ENCODE results near the gene CTDSPL. TPM values are rescaled to one million over a fixed set of nuclear protein-coding genes. Genes with fewer than 3 reads are reported as not detected.
A peak's percentile ranks its signal among the peaks of the same experiment; 100 is the strongest.

Gene CTDSPL
- total RNA-seq, 1 experiment from 2014 or later = 81.9 TPM

- H3K36me3 Mint-ChIP-seq (ENCODE audit: insufficient read depth, unreplicated experiment) = no peaks in the 10 kb centered on the region
- BruUV-seq (replicated peaks) = no TSS peak
- intact Hi-C loops (cut with micrococcal nuclease; ENCODE audit: unreplicated experiment) = no loop called here
- no peak for DNase-seq
- H3K27ac Mint-ChIP-seq (ENCODE audit: unreplicated experiment) = no peak overlapping the region
- H3K27me3 Mint-ChIP-seq (ENCODE audit: unreplicated experiment) = no peaks in the 10 kb centered on the region
- CTCF ChIA-PET = no interaction called here
- H3K4me3 Mint-ChIP-seq (ENCODE audit: low read depth, unreplicated experiment) = no peak overlapping the region
- TF ChIP-seq, protein P1, sequence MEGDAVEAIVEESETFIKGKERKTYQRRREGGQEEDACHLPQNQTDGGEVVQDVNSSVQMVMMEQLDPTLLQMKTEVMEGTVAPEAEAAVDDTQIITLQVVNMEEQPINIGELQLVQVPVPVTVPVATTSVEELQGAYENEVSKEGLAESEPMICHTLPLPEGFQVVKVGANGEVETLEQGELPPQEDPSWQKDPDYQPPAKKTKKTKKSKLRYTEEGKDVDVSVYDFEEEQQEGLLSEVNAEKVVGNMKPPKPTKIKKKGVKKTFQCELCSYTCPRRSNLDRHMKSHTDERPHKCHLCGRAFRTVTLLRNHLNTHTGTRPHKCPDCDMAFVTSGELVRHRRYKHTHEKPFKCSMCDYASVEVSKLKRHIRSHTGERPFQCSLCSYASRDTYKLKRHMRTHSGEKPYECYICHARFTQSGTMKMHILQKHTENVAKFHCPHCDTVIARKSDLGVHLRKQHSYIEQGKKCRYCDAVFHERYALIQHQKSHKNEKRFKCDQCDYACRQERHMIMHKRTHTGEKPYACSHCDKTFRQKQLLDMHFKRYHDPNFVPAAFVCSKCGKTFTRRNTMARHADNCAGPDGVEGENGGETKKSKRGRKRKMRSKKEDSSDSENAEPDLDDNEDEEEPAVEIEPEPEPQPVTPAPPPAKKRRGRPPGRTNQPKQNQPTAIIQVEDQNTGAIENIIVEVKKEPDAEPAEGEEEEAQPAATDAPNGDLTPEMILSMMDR (IDR thresholded peaks at IDR 0.05; ENCODE audit: unreplicated experiment) = no peak
- H3K4me1 Mint-ChIP-seq (ENCODE audit: low read depth, unreplicated experiment) = no peaks in the 10 kb centered on the region
- peaks cover 2% of the 10 kb centered on the region for H3K9me3 Mint-ChIP-seq (ENCODE audit: low read depth, unreplicated experiment)
Observed at GRCh38 chr3:37824090-37824953, 37.4 kb upstream of the CTDSPL start.

DNA sequence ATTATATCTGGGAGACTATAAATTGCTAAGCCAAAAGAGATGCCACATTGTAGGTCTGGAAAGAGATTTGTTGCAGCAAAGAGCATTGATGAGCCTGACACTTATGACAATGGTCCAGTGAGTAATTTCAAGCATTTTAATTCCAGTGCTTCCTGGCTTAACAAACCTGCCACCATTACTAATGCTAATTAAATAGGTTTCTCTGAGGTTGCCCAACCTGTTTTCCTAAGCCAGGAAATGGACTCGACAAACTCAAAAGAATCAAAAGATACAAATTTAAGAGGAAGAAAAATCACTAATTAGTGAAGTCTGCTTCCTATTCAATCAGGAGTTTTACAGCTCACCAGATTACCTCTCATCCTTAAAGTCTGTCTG is 36.7 kb upstream of the CTDSPL start:
- no peak overlapping the region for H3K4me3 Mint-ChIP-seq (ENCODE audit: low read depth, unreplicated experiment)
- CTCF ChIA-PET = interaction anchor here (0.5 kb wide), 1 partner anchor 920 kb away, joined by 3 read pairs; no protein-coding TSS in a partner anchor
- H3K27me3 Mint-ChIP-seq (ENCODE audit: unreplicated experiment) = no peaks in the 10 kb centered on the region
- intact Hi-C loops (cut with micrococcal nuclease; ENCODE audit: unreplicated experiment) = no loop called here
- H3K27ac Mint-ChIP-seq (ENCODE audit: unreplicated experiment) = no peak overlapping the region
- H3K4me1 Mint-ChIP-seq (ENCODE audit: low read depth, unreplicated experiment) = no peaks in the 10 kb centered on the region
- TF ChIP-seq, protein P1 (IDR thresholded peaks at IDR 0.05; ENCODE audit: unreplicated experiment) = no peak
- peak; percentile 7 for DNase-seq
- no peaks in the 10 kb centered on the region for H3K36me3 Mint-ChIP-seq (ENCODE audit: insufficient read depth, unreplicated experiment)
- H3K9me3 Mint-ChIP-seq (ENCODE audit: low read depth, unreplicated experiment) = peaks cover 2% of the 10 kb centered on the region
- BruUV-seq (replicated peaks) = no TSS peak

DNA sequence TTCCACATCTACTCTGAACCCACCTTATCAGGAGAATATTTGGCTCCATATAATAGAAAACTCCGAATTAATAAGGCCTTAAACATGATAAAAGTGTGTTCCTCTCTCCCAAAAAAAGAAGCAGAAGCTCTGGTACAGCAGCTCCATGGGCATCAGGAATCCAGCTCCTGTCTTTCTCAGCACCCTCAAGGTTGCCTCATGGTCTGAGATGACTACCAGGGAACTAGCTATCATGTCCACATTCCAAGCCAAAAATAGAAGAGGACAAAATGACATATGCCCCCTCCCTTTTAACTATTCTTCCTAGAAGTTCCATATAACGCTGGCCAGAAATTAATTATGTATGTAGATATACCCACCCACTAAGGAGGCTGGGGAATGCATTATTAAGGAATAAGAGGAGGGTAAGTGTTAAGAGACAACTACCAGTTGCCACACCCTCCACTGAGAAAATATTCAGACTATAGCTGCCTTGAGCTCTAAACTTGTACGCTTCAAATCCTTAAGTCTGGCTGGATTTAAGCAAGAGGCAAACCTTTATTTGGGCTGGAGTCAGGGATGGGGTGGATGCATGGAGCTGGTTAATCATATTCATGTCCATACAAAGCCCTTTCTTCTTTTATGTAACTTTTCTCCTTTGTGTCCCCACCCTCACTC is 35.8 kb upstream of the CTDSPL start:
- CTCF ChIA-PET = interaction anchor here (0.5 to 0.6 kb wide), 2 partner anchors 472 to 921 kb away, joined by 3 to 4 read pairs; no protein-coding TSS in a partner anchor
- TF ChIP-seq, protein P1 (IDR thresholded peaks at IDR 0.05; ENCODE audit: unreplicated experiment) = no peak
- intact Hi-C loops (cut with micrococcal nuclease; ENCODE audit: unreplicated experiment) = no loop called here
- BruUV-seq (replicated peaks) = no TSS peak
- Mint-ChIP-seq H3K36me3 (ENCODE audit: insufficient read depth, unreplicated experiment) (no peaks in the 10 kb centered on the region), H3K27ac (ENCODE audit: unreplicated experiment) (no peak overlapping the region), H3K4me1 (ENCODE audit: low read depth, unreplicated experiment) (no peaks in the 10 kb centered on the region), H3K4me3 (ENCODE audit: low read depth, unreplicated experiment) (no peak overlapping the region), H3K9me3 (ENCODE audit: low read depth, unreplicated experiment) (peaks cover 2% of the 10 kb centered on the region), H3K27me3 (ENCODE audit: unreplicated experiment) (no peaks in the 10 kb centered on the region)
- no peak for DNase-seq

DNA sequence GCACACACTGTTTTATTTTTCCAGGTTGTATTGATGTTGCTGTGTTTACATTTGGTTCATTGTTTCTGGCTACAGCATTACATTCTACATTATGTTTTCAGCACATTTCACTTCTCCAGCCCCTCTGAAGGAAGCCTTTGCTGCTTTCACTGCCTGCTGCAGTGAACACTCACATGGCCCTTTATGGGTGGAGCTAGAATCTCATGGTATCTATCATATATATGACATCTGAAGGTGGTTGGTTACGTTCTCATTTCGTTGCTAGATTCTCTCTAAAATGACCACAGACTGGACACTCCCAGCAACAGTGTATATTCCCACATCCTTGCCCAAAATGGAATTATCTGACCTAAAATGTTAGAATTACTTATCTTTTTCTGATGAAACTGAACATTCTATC is 35.2 kb upstream of the CTDSPL start:
- H3K27ac Mint-ChIP-seq (ENCODE audit: unreplicated experiment) = no peak overlapping the region
- DNase-seq = no peak
- no peaks in the 10 kb centered on the region for H3K4me1 Mint-ChIP-seq (ENCODE audit: low read depth, unreplicated experiment)
- BruUV-seq (replicated peaks) = no TSS peak
- H3K9me3 Mint-ChIP-seq (ENCODE audit: low read depth, unreplicated experiment) = peaks cover 2% of the 10 kb centered on the region
- TF ChIP-seq, protein P1 (IDR thresholded peaks at IDR 0.05; ENCODE audit: unreplicated experiment) = no peak
- intact Hi-C loops (cut with micrococcal nuclease; ENCODE audit: unreplicated experiment) = no loop called here
- H3K36me3 Mint-ChIP-seq (ENCODE audit: insufficient read depth, unreplicated experiment) = no peaks in the 10 kb centered on the region
- CTCF ChIA-PET = no interaction called here
- H3K27me3 Mint-ChIP-seq (ENCODE audit: unreplicated experiment) = no peaks in the 10 kb centered on the region
- H3K4me3 Mint-ChIP-seq (ENCODE audit: low read depth, unreplicated experiment) = no peak overlapping the region
